RWPE1 (cell line): ENCODE measurements around the gene CNTNAP2.

Experiments
- CTCF ChIA-PET: fragments of 350-600 bp; sonication (Branson Sonifier 250); formaldehyde crosslinking; extraction: SDS; loops from one replicate; lab custom pipeline; 2021; lab: Yijun Ruan, JAX
- POLR2A ChIA-PET: fragments of 400-600 bp; formaldehyde crosslinking; extraction: SDS; loops from one replicate; lab custom pipeline; 2020; ENCODE audit warnings: antibody characterized with exemption; ENCODE audit not compliant: low non-redundant PET; lab: Yijun Ruan, JAX
- DNase-seq: peaks from one replicate; pipeline ENCODE4 v3.0.0; 2012; ENCODE audit warnings: low spot score
- H3K27ac ChIP-seq: fragments of 450-650 bp; 2 replicates; pipeline ENCODE4 v1.5.1; 2017
- CTCF ChIP-seq: fragments of 450-650 bp; conservative IDR thresholded peaks from 2 replicates; pipeline ENCODE4 v1.5.1; 2017; ENCODE audit warnings: low read depth, mild to moderate bottlenecking

Gene CNTNAP2

GRCh38 chr7:147304376-147304775, 1187.8 kb downstream of the CNTNAP2 start:
- CTCF ChIA-PET, result no interaction called here
- no peak for TF ChIP-seq CTCF
- H3K27ac ChIP-seq, result no peak overlapping the region
- DNase-seq, result no peak
- POLR2A ChIA-PET, result no interaction called here

DNA sequence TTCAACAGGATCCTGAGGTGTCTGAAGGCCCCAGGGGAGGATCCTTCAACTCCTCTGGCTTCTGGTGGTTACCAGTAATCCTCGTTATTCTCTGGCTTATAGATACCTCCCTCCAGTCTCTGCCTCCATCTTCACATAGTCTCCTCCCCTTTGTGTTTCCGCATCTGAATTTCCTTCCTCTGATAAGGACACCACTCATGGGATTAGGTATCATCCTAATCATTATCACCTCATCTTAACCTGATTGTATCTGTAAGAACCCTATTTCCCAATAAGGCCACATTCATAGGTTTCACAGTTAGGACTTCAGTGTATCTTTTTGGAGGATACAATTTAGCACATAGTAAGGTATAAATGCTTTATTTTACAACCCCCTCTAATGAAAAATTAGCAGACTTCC, 1189.2 kb downstream of the CNTNAP2 start:
- ChIA-PET CTCF (no interaction called here), POLR2A (no interaction called here)
- no peak for DNase-seq
- H3K27ac ChIP-seq, result no peak overlapping the region
- TF ChIP-seq CTCF, result no peak

- no peak for DNase-seq
- no peak overlapping the region for H3K27ac ChIP-seq
- TF ChIP-seq CTCF, result no peak
- CTCF ChIA-PET, result no interaction called here
- POLR2A ChIA-PET, result no interaction called here
Observed at GRCh38 chr7:147308539-147308938, 1191.9 kb downstream of the CNTNAP2 start.

DNA sequence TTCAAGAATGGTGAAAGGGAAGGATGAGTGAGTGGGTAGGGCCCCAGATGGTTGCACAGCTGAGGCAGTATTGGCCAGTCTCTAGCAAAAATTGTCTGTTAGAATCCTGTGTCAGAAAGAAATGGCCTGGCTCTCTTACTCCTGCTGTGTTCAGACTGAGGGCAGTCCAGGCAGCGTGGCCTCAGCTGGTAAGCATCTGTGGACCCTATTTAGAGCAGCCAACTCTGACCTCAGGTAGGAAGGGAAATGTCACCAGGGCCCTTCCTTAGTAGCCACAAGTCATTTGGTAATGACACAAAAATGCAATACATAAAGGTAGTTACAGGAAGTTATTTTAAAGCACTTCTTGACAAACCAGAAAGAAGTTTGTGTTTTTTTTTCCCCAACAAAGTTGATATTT, 1194.7 kb downstream of the CNTNAP2 start:
- CTCF ChIA-PET, result no interaction called here
- no peak overlapping the region for H3K27ac ChIP-seq
- no peak for DNase-seq
- POLR2A ChIA-PET, result no interaction called here
- no peak for TF ChIP-seq CTCF

DNA sequence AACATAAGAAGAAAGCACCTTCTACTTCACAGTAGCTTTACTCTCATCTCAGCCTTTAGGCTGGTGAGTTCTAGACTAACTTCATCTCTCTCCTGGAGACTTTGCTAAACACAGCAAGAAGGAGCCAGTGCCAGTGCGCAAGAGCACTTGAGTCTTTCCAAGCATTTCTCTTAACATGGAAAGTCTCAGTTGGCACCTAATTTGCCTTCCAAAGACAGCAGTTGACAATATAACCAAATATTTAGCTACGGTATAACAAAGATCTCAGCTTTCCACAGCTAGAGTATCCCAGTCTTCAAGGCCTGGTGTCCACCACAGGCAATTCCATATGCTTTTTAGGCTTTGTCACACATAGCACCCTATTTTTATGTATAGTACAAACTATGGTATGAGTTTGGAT, 1204.9 kb downstream of the CNTNAP2 start:
- TF ChIP-seq CTCF, result no peak
- no peak overlapping the region for H3K27ac ChIP-seq
- CTCF ChIA-PET, result no interaction called here
- POLR2A ChIA-PET, result no interaction called here
- no peak for DNase-seq

DNA sequence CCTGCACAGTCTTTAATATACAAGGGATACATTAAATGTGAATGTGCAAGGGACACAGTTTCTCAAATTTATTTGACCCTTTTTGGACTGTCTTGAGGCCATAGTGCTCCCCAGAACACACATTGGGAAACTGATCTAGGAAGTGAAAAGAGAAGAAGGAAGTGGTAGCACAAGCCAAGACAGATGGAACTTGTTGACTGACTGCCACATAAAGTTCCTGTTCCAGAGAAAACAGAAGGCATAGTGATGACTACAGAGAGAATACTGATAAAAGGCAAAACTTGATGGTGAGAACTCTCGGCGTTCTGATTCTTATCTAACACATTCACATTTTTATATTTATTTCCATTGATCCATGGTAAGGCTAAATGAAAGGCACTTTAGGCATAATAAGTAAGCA, 1216.4 kb downstream of the CNTNAP2 start:
- POLR2A ChIA-PET, result no interaction called here
- no peak for TF ChIP-seq CTCF
- no peak overlapping the region for H3K27ac ChIP-seq
- no peak for DNase-seq
- CTCF ChIA-PET, result no interaction called here

GRCh38 chr7:147363101-147363500, 1246.5 kb downstream of the CNTNAP2 start:
- TF ChIP-seq CTCF, result no peak
- ChIA-PET CTCF (no interaction called here), POLR2A (no interaction called here)
- no peak for DNase-seq
- no peak overlapping the region for H3K27ac ChIP-seq
